EH (cell line): ENCODE data around the gene SOAT2.
"Not testable (repeated sequence)": the region's sequence is repeated elsewhere in the genome, so short reads cannot be mapped to it uniquely, and the experiment has no call there.

Experiments
- DNase-seq: peaks from one replicate; pipeline ENCODE4 v3.0.0-alpha.2; 2015; ENCODE audit warnings: low read depth

SOAT2 gene

DNA sequence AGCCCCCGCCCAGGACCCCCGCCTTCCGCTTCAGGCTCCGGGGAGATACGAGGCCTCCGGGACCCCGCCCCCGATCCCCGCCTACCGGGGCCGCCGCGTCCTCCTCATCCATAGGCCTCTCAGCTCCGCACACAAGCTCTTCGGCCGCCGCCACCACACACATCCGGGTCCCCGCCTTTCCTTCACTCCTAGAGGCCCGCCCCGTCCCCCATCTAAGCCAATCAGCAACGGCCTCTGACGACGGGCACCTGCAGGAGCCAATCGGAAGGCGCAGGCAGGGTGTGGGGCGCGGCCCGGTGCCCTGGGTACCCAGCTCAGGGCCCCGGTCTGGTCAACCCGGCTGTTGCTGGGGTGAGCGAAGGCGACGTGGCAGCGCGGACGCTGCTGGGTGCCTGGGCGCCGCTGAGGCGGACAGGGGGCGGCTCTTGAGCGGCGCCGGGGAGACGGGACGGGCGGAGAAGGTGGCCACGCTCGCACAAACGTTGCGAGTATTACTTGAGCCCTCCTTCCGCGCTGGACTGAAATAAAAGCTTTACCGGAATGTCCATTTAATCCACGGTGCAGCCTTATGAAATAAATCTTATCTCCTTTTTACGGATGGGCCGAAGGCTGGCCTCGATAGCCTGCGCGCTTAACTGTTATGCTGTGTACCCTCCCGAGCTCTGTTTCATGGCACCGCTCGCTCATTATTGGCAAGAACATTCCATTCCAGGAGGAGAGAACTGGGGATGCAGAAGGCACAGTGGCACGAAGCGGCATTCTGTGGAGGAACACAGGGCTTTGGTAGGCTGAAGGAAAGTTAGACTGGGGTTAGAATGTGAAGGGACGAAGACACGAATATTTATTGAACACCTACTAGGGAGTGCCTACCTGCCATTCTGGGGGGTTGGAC is 23.8 kb upstream of the SOAT2 start, which contains the start of gene SPRYD3:
Gene SPRYD3 (minus strand): TSS at position 165 of the 892 bp plus-strand sequence. CDS start 57 bp downstream, at position 108.
- peak; percentile 98 for DNase-seq

DNA sequence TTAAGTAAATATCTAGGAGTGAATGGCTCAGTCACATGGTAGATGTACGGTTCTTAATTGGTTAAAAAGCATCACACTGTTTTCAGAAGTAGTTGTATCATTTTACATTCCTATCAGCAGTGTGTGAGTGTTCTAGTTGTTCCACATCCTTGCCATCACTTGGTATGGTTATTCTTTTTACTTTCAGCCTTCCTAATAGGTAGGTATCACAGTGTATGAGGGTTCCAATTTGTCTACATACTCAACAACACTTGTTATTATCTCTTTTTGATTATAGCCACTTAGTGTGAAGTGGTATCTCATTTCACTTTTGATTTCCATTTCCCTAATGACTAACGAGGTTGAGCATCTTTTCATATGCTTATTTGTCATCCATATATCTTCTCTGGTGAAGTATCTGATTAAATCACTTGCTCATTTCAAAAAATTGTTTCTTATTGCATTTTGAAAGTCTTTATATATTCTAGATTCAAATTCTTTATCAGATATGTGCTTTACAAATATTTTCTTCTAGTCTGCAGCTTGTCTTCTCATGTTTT is 20.6 kb upstream of the SOAT2 start:
- DNase-seq = no peak

DNA sequence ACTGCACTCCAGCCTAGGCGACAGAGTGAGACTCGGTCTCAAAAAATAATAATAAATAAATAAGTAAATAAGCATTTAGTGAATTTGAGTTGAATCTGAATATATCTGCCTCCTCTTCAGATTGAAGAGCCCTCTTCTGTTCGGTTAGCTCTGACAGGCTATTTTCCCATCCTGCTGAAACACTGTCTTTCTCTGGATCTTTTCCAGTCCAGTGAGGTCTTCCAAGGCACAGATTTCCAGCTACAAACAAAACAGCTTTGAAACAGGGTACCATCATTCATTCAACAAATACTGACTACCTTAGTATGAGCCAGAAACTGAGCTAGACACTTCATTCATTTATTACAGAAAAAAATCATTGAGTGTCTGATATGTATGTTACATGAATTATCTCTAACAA is 16.9 kb upstream of the SOAT2 start:
- no peak for DNase-seq

DNA sequence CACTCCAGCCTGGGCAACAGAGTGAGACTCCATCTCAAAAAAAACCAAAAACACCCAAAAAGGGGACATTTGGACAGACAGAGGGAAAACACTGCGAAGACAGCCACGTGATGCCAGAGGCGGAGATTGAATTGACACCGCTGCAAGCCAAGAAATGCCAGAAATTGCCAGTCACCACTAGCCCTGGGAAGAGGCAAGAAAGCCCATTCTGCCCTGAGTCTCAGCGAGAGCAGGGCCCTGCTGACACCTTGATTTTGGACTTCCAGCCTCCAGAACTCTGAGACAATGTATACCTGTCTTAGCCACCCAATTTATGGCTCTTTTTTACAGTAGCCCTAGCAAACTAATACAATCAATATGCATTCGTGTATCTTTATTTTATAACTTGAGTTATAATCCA is 13.2 kb upstream of the SOAT2 start:
- no peak for DNase-seq

DNA sequence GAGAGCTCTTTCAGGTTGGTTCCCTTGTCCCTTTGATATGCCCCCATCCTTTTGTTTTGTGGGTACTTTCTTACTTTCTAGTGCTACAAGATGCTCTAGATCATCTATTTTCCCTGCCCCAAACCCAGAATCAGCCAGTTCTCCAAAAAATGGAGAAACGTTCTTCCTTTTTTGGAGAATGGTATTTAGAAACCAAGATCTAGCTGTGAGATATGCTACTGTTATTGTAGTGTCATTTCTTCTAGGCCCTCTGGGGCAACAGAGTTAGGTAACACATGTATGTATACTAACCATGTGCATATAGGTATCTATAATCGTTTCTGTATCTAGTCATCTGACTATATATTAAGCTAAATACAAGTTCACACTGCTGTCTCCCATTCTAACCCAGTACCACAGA is 12.7 kb upstream of the SOAT2 start:
- DNase-seq = peak; percentile 8

DNA sequence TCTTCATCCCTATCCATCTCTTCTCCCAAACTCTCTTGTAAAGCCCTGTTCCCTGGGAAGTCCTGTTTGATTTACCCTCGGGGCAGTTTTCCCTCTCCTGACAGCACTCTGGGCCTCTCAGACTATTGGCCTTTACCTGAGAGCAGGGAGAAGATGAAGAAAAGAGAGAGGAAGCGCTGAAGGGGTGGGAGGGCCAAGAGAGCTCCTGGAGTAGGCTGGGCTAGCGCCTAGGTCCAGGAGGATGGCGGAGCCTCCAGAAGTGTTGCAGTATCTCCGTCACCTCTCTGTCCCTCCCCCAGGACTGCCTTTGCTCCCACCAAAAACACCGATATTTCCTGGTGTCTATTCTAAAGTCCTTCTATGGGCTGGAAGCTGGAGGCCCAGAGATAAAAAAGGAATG is 11.5 kb upstream of the SOAT2 start:
- DNase-seq = no peak

DNA sequence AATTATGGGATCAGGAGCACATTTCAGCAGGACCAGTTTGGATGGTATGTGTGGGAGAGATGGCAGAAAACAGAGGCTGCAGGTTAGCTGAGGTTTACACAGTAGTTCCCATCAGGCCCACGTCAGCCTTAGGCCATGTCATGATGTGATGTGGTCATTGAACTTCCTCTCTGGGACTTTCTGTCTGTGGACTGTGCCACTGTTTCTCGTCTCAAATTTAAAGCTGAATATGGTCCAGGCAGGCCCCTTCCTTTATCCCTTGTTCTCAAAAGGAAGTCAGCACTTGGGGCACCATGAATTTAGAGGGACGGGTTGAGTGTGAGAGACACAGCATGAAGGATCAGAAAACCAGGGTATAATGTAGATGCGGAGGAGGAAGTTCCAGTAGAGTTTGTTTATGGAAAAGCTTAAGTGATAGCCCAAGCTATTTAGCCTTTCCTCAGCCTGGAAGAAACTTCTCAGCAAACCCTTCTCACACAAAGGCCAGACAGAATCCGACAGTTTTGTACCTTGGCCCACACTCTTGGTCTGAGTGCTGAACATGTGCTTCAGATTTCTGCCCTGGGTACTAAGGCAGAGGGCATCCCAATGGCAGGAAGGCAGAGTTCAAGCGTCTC is 9.4 kb upstream of the SOAT2 start:
- DNase-seq = peak; percentile 11

DNA sequence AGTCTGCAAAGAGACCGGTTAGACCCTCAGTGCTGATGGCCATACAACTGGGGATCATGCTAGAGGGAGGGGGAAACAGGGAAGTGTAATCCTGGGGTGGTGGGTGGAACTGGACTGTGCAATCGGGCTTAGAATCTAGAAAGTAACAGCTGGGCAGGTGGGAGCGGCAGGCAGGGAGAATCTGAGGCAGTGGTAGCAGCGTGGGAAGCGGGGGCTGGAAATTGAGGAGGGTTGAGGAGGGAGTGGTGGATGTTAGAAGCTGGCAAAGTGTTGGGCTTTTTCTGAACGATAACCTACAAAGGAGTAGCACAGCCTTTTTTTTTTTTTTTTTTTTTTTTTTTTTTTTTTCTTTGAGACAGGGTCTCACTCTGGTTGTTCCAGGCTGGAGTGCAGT is 8.9 kb upstream of the SOAT2 start:
- DNase-seq = no peak

DNA sequence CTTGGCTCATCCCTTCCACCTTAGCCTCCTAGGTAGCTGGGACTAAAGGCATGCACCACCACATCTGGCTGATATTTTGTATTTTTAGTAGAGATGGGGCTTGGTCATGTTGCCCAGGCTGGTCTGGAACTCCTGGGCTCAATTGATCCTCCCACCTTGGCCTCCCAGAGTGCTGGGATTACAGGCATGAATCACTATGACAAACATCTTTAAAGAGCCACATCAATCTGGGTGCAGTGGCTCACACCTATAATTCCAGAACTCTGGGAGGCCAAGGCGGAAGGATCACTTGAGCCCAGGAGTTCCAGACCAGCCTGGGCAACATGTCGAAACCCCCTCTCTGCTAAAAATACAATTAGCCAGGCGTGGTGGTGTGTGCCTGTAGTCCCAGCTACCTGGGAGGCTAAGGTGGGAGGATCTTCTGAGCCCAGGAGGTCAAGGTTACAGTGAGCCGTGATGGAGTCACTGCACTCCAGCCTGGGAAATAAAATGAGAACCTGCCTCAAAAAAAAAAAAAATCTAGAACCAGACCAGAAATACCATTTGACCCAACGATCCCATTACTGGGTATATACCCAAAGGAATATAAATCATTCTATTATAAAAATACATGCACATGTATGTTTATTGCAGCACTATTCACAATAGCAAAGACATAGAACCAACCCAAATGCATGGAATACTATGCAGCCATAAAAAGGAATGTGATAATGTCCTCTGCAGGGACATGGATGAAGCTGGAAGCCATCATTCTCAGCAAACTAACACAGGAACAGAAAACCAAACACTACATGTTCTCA is 8.3 kb upstream of the SOAT2 start:
- peak; percentile 7 for DNase-seq

DNA sequence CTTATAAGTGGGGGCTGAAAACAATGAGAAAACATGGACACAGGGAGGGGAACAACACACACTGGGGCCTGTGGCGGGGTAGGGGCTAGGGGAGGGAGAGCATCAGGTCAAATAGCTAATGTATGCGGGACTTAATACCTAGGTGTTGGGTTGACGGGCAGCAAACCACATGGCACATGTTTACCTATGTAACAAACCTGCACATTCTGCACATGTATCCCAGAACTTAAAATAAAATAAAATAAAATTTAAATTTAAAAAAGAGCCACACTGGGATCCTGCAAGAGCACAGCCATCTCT is 7.7 kb upstream of the SOAT2 start:
- DNase-seq = not testable (repeated sequence)

DNA sequence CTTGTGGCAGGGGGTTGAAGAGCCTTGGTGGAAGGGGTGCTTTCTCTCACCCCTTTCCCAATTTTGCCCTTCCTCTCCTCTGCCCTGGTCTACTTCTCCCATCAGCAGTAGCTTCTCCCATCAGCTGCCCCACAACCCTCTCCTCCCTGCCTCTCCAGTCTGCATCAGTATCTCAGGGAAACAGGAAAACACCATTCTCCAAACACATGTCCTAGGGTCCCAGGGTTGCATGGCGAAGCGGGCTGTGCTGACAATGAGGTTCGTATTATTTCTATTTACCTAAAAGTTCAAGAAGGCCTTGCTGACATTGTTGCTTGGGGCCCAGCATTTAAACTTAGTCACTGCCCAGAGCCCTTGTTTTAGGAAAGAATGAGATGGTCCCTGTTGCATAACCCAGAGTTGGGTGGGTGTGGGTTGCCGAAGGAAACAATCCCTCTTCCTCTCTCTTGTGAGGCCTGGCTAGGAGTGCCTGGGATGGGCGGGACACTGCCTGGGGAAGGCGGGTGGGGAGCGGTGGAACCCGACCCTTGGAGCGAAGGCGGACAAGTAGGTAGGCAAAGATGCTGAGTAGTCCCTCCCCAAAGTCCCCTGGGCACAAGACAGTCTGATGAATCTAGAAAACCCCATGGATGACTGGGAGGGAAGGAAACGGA is 7.1 kb upstream of the SOAT2 start:
- DNase-seq = peak; percentile 94

DNA sequence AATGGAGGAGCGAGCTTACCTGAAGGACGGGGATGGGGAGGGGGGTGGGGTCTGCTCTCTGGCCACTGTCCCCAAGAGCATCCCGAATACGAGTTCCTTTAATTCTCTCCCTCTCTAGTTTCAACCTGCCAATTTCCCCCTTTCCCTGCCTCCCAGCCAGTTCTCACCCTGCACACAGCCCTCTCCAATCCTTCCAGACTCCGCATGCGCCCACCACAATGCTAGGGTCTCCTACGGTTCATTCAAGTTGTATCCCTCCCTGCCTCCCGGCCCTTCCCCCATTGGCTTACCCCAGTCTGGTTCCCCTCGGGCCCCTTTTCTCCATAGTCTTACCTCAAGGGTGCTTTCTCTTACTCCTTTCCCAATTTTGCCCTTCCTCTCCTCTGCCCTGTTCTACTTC is 6.5 kb upstream of the SOAT2 start:
- no peak for DNase-seq

DNA sequence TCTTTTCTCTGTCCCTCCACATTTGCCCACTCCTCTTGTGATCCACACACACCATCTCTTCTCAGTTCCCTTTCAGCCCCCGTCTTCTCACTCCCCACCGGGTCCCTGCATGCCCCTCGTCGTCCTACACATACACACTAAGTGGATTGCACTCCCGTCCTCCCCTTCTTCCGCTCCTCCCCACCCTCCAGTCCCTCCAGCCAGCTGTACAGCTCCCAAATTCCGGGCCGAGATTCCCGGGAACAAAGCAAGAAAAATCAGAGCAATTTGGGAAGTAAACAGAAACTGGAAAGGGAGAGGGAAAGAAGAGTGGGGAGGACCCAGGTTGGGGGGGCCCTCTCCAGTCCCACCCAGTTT is 6.1 kb upstream of the SOAT2 start:
- peak; percentile 70 for DNase-seq

DNA sequence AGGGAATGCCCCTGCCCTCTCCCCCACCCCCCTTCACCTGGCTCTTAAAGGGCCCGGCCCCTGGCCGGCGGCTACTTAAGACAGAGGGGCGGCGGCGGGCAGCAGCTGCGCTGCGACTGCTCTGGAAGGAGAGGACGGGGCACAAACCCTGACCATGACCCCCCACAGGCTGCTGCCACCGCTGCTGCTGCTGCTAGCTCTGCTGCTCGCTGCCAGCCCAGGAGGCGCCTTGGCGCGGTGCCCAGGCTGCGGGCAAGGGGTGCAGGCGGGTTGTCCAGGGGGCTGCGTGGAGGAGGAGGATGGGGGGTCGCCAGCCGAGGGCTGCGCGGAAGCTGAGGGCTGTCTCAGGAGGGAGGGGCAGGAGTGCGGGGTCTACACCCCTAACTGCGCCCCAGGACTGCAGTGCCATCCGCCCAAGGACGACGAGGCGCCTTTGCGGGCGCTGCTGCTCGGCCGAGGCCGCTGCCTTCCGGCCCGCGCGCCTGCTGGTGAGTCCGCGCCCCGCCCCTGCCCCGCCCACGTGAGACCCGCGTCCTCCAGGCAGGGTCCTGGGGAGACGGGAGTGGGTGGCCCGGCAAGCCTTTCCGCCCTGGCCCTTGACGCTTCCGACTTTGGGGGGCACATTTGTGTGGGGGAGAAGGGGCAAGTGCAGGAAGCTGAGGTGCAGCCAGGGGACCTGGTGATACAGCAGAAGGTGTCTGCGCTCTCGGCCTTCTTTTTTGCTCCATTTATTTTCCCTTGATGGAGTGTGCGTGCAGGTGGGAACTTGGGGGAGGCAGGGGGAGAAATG is 5.5 kb upstream of the SOAT2 start, which contains the start of gene IGFBP6:
Gene IGFBP6 (plus strand): TSS at position 104 of the 790 bp plus-strand sequence. CDS start 51 bp downstream, at position 155.
- peak; percentile 67 for DNase-seq

DNA sequence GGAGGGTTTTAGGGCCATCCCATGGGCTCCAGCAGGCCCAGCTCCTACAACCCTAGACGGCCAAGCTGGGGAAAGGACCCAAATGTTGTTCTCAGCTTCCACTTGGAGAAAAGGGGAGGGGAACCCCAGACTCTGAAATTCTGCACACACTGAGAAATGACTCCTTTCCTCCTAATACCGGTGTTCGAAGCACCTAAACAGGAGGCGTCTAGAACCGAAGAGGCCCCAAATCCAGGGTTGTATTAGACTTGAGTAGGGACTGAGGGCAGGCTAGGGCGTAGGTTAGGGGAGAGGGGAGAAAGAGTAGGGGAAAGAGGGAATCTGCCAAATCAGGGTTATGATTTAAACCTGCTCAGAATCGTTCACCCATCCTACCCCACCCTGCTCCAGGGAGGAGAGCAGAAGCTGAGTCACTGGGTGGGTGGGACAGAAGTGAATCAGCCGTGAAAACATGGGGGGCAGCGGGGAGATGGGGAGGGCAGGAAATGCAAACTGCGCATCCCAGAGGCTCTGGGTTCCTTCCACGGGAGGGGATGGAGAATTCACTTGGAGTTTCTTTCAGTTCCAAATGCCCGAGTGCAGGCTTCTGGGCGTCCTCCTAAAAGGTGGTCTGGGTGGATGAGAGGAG is 4.8 kb upstream of the SOAT2 start:
- peak; percentile 91 for DNase-seq

DNA sequence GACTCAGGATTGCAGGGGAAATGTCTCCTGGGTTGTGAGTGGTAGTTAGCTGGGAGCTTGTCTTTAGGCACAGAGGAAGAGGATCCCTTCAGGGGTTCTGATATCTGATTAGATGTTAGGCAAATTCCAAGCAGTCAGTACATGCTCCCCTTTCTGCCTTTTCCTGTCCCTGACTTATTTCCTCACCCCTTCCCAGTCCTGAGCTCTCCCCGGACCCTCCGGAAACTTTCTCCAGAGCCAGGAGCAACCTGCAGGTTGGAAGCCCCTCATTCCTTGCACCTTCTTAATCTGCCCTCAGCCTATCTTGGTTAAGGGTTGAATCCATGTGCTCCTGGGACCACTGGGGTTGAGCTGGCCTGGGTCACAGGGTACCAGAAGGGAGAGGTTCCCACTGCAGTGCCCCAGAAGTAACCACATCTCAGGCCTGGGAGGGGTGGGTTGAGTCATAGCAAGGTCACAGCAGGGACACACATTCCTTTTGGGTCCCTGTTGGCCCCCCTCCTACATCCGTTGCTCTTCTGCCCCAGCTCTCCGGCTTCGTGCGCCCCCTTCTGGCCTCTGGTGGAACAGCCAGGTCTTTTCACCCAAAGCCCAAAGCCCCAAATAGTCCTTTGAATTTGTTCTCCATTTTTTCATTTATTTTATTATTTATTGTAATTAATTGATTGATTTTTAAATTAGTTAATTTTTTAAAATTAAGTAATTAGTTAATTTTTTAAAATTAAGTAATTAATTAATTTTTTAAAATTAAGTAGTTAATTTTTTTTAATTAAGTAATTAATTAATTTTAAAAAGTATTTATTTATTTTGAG is 4.0 kb upstream of the SOAT2 start:
- peak; percentile 99 for DNase-seq

DNA sequence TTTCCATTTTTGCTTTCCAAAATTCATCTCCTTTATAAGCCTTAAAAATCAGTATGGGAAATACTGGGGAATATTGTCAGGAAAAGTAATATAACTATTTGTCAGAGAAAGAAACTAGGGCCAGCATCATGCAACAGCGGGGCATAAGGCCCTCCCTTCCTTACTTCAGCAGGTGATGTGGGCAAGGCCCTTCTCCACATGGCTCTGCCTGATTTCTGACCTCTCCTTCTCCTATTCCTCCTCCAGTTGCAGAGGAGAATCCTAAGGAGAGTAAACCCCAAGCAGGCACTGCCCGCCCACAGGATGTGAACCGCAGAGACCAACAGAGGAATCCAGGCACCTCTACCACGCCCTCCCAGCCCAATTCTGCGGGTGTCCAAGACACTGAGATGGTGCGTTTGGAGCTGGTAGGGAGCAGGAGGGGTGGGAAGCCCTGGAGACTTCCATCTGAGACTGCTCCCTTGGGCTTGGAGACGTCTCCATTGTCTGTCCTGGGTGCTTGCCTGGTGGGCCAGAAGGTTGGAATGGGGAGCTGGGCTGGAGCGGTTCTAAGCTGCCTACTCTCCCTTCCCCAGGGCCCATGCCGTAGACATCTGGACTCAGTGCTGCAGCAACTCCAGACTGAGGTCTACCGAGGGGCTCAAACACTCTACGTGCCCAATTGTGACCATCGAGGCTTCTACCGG is 2.7 kb upstream of the SOAT2 start:
- no peak for DNase-seq

DNA sequence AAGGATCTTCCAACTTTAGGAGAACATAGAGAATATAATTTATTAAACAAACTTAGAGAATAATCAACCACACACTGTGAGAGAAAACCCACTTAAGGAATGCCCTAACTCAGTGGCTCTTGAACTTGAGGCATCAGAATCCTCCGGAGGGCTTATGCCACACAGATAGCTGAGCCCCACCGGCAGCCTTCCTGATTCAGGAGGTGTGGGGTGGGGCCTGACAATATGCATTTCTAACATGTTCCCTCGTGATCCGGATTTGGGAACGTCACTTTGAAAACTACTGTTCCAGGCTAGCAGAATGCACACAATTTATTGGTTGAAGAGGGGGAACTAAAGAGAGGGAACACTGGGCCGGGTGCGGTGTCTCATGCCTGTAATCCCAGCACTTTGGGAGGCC is 2.0 kb upstream of the SOAT2 start:
- no peak for DNase-seq
